Transverse colon (tissue), 4 donors: Measurements from ENCODE around the gene INPP5B.

Experiments
- POLR2A ChIP-seq: fragments of 450-650 bp; IDR thresholded peaks from one replicate; pipeline ENCODE4 v1.6.1; 2016; ENCODE audit warnings: antibody characterized with exemption, mild to moderate bottlenecking, moderate library complexity
- POLR2AphosphoS5 ChIP-seq, 3 donors: sonication (generic); formaldehyde crosslinking; IDR thresholded peaks; one replicate each; pipeline ENCODE4 v1.6.1; 2016; ENCODE audit warnings: antibody characterized with exemption in 3 of 3
- TF ChIP-seq, protein P1 (sequence below), 5 experiments: fragments of 200-600 bp in 3 of 5; fragments of 450-650 bp in 2 of 5; sonication (generic) in 3 of 5; IDR thresholded peaks; 1 replicate in 2 of 5; 2 replicates in 3 of 5; pipeline ENCODE4 v1.5.1; 2016 to 2017; ENCODE audit warnings: antibody characterized with exemption in 5 of 5, inconsistent platforms in 3 of 5, mild to moderate bottlenecking in 2 of 5, moderate library complexity in 1 of 5

DNA sequence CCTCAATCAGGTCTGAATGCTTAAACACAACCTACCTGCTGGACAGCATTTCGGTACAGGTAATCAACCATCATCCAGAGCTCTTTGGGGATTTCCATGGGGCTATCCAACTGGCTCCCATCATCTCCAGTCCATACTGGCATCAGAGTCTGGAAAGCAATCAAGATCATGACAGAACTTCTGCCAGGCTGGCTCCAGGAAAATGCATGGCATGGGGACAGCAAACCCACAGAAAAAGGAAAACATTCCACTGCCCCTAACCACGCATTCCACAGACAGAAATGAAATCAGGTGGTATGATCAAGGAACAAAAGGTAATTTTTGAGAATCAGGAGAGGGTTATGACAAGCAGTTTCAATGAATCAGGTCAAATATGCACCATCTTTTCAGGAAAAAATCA lies 78.4 kb downstream of the INPP5B start:
- TF ChIP-seq, protein P1, sequence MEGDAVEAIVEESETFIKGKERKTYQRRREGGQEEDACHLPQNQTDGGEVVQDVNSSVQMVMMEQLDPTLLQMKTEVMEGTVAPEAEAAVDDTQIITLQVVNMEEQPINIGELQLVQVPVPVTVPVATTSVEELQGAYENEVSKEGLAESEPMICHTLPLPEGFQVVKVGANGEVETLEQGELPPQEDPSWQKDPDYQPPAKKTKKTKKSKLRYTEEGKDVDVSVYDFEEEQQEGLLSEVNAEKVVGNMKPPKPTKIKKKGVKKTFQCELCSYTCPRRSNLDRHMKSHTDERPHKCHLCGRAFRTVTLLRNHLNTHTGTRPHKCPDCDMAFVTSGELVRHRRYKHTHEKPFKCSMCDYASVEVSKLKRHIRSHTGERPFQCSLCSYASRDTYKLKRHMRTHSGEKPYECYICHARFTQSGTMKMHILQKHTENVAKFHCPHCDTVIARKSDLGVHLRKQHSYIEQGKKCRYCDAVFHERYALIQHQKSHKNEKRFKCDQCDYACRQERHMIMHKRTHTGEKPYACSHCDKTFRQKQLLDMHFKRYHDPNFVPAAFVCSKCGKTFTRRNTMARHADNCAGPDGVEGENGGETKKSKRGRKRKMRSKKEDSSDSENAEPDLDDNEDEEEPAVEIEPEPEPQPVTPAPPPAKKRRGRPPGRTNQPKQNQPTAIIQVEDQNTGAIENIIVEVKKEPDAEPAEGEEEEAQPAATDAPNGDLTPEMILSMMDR (IDR thresholded peaks at IDR 0.05) = no peak
- TF ChIP-seq POLR2A (no peak), POLR2AphosphoS5 (IDR thresholded peaks at IDR 0.05) (no peak)
